NB4 (cell line): Measurements from ENCODE around the gene PATJ.

ENCODE experiments used
- CTCF ChIP-seq: IDR thresholded peaks from one replicate; pipeline ENCODE4 v1.5.1; 2012; ENCODE audit warnings: low read depth, low read length
- POLR2A ChIP-seq: IDR thresholded peaks from 2 replicates; pipeline ENCODE4 v1.6.1; 2011; ENCODE audit warnings: mild to moderate bottlenecking; ENCODE audit not compliant: insufficient read length; ENCODE audit errors: extremely low read depth

- no peak for TF ChIP-seq CTCF
- no peak for TF ChIP-seq POLR2A
Measured at GRCh38 chr1:61808968-61809367, 66.7 kb downstream of the PATJ start.
